K562 (cell line): ENCODE results near the gene GPR108. TPM values are rescaled to one million over a fixed set of nuclear protein-coding genes. Genes with fewer than 3 reads are reported as not detected.

ENCODE experiments used
- ARID1B ChIP-seq: fragments of 450-650 bp; IDR thresholded peaks from 2 replicates; pipeline ENCODE4 v1.6.1; 2016; ENCODE audit warnings: antibody characterized with exemption, mild to moderate bottlenecking, inconsistent platforms
- BCLAF1 ChIP-seq, 2 experiments: fragments of 450-650 bp in 1 of 2; IDR thresholded peaks; 2 replicates each; pipeline ENCODE4 v1.6.1; 2011 to 2017; ENCODE audit warnings: low read depth in 2 of 2, antibody characterized with exemption in 1 of 2, borderline replicate concordance in 1 of 2, low read length in 1 of 2, mild to moderate bottlenecking in 1 of 2, mixed read lengths in 1 of 2; ENCODE audit not compliant: control insufficient read depth in 1 of 2
- CREB3L1 ChIP-seq: fragments of 450-650 bp; IDR thresholded peaks from 2 replicates; pipeline ENCODE4 v1.6.1; 2014; ENCODE audit warnings: low read depth, mild to moderate bottlenecking, moderate library complexity, borderline replicate concordance
- HLTF ChIP-seq: fragments of 450-650 bp; IDR thresholded peaks from 2 replicates; pipeline ENCODE4 v1.6.1; 2016
- ILF3 ChIP-seq: fragments of 450-650 bp; IDR thresholded peaks from 2 replicates; pipeline ENCODE4 v1.6.1; 2018; ENCODE audit warnings: antibody characterized with exemption, mild to moderate bottlenecking, moderate library complexity, borderline replicate concordance
- JUND ChIP-seq, 2 experiments: IDR thresholded peaks; 2 replicates in 1 of 2; 3 replicates in 1 of 2; pipeline ENCODE4 v1.6.1; 2011; ENCODE audit warnings: borderline replicate concordance in 2 of 2, low read depth in 2 of 2, low read length in 2 of 2, improper control_type of control experiment in 1 of 2, missing biosample characterization in 1 of 2, missing genetic modification characterization in 1 of 2, missing genetic modification reagents in 1 of 2
- PCBP1 ChIP-seq: fragments of 200-400 bp; formaldehyde crosslinking; IDR thresholded peaks from 2 replicates; pipeline ENCODE4 v1.6.1; 2018; ENCODE audit warnings: mild to moderate bottlenecking, low read depth, low read length; ENCODE audit not compliant: poor library complexity, severe bottlenecking
- RNF2 ChIP-seq: sonication (generic); IDR thresholded peaks from 2 replicates; pipeline ENCODE4 v1.6.1; 2016
- SNRNP70 ChIP-seq: fragments of 200-400 bp; formaldehyde crosslinking; optimal IDR thresholded peaks from 2 replicates; pipeline ENCODE3; 2017; ENCODE audit warnings: low read depth, low read length
- STAT5B ChIP-seq: fragments of 250-450 bp; sonication (Bioruptor Pico); IDR thresholded peaks from 2 replicates; pipeline ENCODE4 v1.8.0; 2021; ENCODE audit warnings: mild to moderate bottlenecking, inconsistent platforms
- TFE3 ChIP-seq: fragments of 450-650 bp; formaldehyde crosslinking; IDR thresholded peaks from 2 replicates; pipeline ENCODE4 v1.4.0; 2020; ENCODE audit warnings: mild to moderate bottlenecking, mixed read lengths
- ZNF316 ChIP-seq: fragments of 450-650 bp; IDR thresholded peaks from 2 replicates; pipeline ENCODE4 v1.6.1; 2016
- ZNF407 ChIP-seq: fragments of 450-650 bp; IDR thresholded peaks from 2 replicates; pipeline ENCODE4 v1.6.1; 2016; ENCODE audit warnings: low read depth
- polyA plus RNA-seq, 8 experiments: library from polyadenylated mRNA; depleted of rRNA in 4 of 8; stranded (reverse) in 5 of 8; unstranded in 3 of 8; fragments of >200 nt; fragmentation: Nextera tagmentation in 2 of 8; fragmentation: Illumina TruSeq in 1 of 8; extraction: Ambion mirVana in 2 of 8; extraction: Trizol in 1 of 8; gene quantifications; 2 replicates each; pipeline versions ENCODE4 v1.2.1 to v1.2.3, GENCODE V29; 2011 to 2014; ENCODE audit warnings: inconsistent platforms in 1 of 8, missing spikeins in 1 of 8
- total RNA-seq, 7 experiments: library from RNA; depleted of rRNA in 6 of 7; stranded (reverse); fragments of >200 nt in 6 of 7; fragmentation: Illumina TruSeq in 2 of 7; extraction: Trizol in 2 of 7; gene quantifications; 2 replicates each; pipeline versions ENCODE4 v1.2.1 to v1.2.3, GENCODE V29; 2011 to 2021; ENCODE audit warnings: low replicate concordance in 1 of 7

GPR108 gene
- total and polyA plus RNA-seq, 9 of the 15 experiments (the other 6 are each of a cell fraction or from before 2014, with no cell fraction given), result 2.4 to 33.2 (median 24.4) TPM

- TF ChIP-seq TFE3 (CRISPR knock-in tag) (no peak), ILF3 (no peak), ZNF316 (peak; percentile 88), CREB3L1 (no peak), JUND (IDR thresholded peaks at IDR 0.05; ENCODE audit: borderline replicate concordance, low read depth, low read length) (0 out of 2 replicates have a peak, but pooled peaks have one; percentile 9), JUND (tag; IDR thresholded peaks at IDR 0.05; ENCODE audit: borderline replicate concordance, low read depth, low read length) (no peak), PCBP1 (no peak), ZNF407 (peak; percentile 61), BCLAF1 (IDR thresholded peaks at IDR 0.05; ENCODE audit: borderline replicate concordance in 1 of 2, control insufficient read depth in 1 of 2, low read depth in 2 of 2, low read length in 1 of 2) (no peak), STAT5B (CRISPR knock-in tag) (no peak), RNF2 (no peak), SNRNP70 (no peak), ARID1B (peak; percentile 96), HLTF (peak; percentile 80; the same call in 1 of the 2 replicates)
Measured at GRCh38 chr19:6682607-6683128, 54.7 kb downstream of the GPR108 start (continued).
